K562 (cell line): ENCODE measurements around the gene TRAF3IP1.

ENCODE experiments used
- CTCF ChIP-seq, 3 experiments: IDR thresholded peaks in 2 of 3; conservative IDR thresholded peaks in 1 of 3; 2 replicates each; pipeline ENCODE4 v1.5.1; 2011 to 2012; ENCODE audit warnings: low read length in 3 of 3, mild to moderate bottlenecking in 3 of 3, control low read depth in 2 of 3, improper control_type of control experiment in 1 of 3, inconsistent platforms in 1 of 3, low read depth in 1 of 3, mixed read lengths in 1 of 3, moderate library complexity in 1 of 3; ENCODE audit not compliant: insufficient read depth in 2 of 3
- HDAC2 ChIP-seq: fragments of 450-650 bp; IDR thresholded peaks from 2 replicates; pipeline ENCODE4 v1.6.1; 2016; ENCODE audit warnings: mild to moderate bottlenecking
- ZNF24 ChIP-seq: fragments of 450-650 bp; IDR thresholded peaks from 2 replicates; pipeline ENCODE4 v1.6.1; 2016
- ZZZ3 ChIP-seq: fragments of 450-650 bp; IDR thresholded peaks from 2 replicates; pipeline ENCODE4 v1.6.1; 2016; ENCODE audit warnings: antibody characterized with exemption, mild to moderate bottlenecking, moderate library complexity

DNA sequence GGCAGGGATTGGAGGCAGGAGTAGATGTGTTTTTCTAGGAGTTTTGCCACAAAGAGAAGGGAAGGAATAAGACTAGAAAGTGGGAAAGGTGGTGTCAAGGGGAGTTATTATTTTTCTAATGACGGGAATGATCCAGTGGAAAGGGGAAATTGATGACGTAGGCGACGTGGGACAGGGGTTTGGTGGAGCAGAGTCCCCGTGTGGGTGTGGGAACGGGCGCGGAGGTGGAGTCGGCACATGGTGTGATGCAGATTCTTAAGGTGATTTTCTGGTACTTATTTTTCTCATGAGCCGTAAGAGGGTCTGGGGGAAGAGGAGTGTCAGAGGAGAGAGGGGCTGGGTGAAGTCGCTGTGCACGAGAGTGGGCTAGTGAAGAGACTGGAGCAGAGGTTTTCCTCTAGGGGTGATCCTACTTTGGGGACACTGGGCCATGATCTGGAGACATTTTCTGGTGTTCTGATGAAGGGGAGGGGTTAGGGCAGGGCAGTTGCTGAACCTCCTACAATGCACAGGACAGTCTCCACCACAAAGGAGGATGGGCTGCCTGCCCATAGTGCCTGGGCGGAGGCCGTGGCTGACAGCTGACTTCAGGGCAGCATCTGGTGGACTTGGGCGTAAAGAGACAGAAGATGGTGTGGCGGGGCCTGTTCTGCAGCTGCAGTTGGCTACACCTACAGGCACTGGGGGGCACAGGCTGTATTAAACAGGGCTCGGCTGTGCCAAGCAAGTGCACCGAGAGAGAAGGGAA is 30.0 kb downstream of the TRAF3IP1 start:
- TF ChIP-seq HDAC2 (no peak), CTCF (IDR thresholded peaks at IDR 0.05 in 2 of 3, conservative IDR thresholded peaks at IDR 0.05 in 1 of 3; ENCODE audit: insufficient read depth in 2 of 3, low read depth in 1 of 3, low read length in 3 of 3) (no peak), ZZZ3 (no peak), ZNF24 (no peak)
